GM12873 (cell line): ENCODE measurements around the gene MAMDC2.

Source experiments
- TF ChIP-seq, protein P1 (sequence below): IDR thresholded peaks from 2 replicates; pipeline ENCODE4 v1.5.1; 2012; ENCODE audit warnings: low read depth, mild to moderate bottlenecking, moderate library complexity, low read length, control low read depth; ENCODE audit not compliant: insufficient read depth; ENCODE audit errors: missing control alignments

MAMDC2 gene

GRCh38 chr9:70066418-70066817 lies 22.8 kb downstream of the MAMDC2 start:
- TF ChIP-seq, protein P1, sequence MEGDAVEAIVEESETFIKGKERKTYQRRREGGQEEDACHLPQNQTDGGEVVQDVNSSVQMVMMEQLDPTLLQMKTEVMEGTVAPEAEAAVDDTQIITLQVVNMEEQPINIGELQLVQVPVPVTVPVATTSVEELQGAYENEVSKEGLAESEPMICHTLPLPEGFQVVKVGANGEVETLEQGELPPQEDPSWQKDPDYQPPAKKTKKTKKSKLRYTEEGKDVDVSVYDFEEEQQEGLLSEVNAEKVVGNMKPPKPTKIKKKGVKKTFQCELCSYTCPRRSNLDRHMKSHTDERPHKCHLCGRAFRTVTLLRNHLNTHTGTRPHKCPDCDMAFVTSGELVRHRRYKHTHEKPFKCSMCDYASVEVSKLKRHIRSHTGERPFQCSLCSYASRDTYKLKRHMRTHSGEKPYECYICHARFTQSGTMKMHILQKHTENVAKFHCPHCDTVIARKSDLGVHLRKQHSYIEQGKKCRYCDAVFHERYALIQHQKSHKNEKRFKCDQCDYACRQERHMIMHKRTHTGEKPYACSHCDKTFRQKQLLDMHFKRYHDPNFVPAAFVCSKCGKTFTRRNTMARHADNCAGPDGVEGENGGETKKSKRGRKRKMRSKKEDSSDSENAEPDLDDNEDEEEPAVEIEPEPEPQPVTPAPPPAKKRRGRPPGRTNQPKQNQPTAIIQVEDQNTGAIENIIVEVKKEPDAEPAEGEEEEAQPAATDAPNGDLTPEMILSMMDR = no peak

DNA sequence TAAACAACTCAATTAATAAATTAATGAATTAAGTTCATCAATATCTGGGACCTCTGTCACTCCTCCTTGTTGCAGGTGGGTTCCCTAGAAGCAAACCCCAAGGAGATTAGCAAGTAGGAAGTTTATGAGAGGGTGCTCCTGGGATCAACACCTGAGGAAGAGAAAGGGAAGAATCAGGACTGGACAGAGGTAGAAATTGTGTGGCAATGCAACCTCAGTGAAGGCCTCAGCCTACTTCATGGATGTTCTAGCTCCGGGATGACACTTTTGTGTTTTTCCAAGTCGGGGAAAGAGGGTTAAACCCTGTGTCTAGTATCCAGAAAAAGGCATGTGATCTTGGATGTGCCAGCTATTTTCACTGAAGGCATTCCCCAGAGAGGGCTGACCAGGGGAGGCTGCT lies 23.2 kb downstream of the MAMDC2 start:
- TF ChIP-seq, protein P1 = no peak

- TF ChIP-seq, protein P1 = no peak
These were observed 26.1 kb downstream of the MAMDC2 start for GRCh38 chr9:70069704-70070103.

DNA sequence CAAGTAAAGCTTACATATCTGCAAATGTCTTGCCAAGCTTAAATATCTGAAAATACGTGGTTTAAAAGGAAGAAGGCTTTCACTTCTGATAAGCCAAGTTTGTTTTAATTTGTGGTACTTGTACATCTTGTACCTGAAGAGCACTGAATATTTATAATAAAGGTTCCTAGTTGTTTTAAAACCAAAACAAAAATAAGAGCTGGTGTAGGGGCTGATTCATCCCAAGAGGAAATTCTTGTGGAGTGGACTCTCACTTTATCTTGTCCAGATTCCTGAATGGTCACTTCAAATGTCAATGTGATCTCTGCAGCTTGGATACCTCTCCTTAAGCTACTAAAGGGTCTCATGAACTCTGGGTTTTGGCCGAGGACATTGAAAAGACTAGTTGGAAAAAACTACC lies 29.5 kb downstream of the MAMDC2 start:
- TF ChIP-seq, protein P1 = no peak

- TF ChIP-seq, protein P1 = no peak
These were observed 30.1 kb downstream of the MAMDC2 start for GRCh38 chr9:70073756-70074155.

GRCh38 chr9:70076678-70077077 lies 33.0 kb downstream of the MAMDC2 start:
- TF ChIP-seq, protein P1 = no peak

GRCh38 chr9:70079417-70080037 lies 35.9 kb downstream of the MAMDC2 start:
- TF ChIP-seq, protein P1 = no peak
